VCaP (cell line): ENCODE results near the gene PRKCB.

Source experiments
- H3K27ac ChIP-seq: fragments of 450-650 bp; 2 replicates; pipeline ENCODE4 v1.5.1; 2017
- TF ChIP-seq, protein P1 (sequence below): fragments of 450-650 bp; conservative IDR thresholded peaks from 2 replicates; pipeline ENCODE4 v1.5.1; 2017; ENCODE audit warnings: mild to moderate bottlenecking, moderate library complexity

PRKCB gene

DNA sequence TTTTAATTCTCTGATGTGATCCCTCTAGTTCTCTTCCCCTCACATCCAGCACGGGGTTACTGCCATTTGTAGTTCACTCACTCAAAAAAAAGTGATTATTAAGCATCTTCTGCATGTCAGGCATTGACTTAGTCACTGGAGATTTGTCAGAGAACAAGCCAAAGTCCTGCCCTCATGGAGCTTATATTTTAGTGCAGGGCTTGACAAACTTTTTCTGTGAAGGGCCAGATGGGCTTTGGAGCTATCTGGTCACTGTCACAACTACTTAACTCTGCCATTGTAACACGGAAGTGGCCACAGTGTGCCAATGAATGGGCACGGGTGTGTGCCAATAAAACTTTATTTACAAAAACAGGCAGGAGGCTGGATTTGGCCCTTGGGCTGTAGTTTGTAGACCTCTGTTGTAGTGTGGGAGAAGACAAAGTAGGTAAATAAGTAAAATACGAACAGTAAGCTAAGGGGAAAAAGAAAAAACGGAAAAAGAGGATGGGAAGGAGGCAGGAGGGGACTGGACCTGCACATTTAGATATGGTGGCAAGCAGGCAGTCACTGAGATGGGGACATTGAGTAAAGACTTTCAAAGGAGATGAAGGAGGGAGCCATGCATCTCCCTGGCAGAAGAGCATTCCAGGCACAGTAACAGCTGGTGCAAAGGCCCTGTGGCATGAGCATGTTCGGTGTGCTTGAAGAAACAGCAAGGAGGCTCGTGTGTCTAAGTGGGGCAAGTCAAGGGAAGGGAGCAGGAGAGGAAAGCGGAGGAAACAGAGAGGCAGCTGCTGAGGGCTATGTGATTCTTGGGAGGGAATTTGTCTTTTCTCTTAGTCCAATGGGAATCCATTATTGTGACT is 217.5 kb downstream of the PRKCB start:
- no peak overlapping the region for H3K27ac ChIP-seq
- TF ChIP-seq, protein P1, sequence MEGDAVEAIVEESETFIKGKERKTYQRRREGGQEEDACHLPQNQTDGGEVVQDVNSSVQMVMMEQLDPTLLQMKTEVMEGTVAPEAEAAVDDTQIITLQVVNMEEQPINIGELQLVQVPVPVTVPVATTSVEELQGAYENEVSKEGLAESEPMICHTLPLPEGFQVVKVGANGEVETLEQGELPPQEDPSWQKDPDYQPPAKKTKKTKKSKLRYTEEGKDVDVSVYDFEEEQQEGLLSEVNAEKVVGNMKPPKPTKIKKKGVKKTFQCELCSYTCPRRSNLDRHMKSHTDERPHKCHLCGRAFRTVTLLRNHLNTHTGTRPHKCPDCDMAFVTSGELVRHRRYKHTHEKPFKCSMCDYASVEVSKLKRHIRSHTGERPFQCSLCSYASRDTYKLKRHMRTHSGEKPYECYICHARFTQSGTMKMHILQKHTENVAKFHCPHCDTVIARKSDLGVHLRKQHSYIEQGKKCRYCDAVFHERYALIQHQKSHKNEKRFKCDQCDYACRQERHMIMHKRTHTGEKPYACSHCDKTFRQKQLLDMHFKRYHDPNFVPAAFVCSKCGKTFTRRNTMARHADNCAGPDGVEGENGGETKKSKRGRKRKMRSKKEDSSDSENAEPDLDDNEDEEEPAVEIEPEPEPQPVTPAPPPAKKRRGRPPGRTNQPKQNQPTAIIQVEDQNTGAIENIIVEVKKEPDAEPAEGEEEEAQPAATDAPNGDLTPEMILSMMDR: no peak

DNA sequence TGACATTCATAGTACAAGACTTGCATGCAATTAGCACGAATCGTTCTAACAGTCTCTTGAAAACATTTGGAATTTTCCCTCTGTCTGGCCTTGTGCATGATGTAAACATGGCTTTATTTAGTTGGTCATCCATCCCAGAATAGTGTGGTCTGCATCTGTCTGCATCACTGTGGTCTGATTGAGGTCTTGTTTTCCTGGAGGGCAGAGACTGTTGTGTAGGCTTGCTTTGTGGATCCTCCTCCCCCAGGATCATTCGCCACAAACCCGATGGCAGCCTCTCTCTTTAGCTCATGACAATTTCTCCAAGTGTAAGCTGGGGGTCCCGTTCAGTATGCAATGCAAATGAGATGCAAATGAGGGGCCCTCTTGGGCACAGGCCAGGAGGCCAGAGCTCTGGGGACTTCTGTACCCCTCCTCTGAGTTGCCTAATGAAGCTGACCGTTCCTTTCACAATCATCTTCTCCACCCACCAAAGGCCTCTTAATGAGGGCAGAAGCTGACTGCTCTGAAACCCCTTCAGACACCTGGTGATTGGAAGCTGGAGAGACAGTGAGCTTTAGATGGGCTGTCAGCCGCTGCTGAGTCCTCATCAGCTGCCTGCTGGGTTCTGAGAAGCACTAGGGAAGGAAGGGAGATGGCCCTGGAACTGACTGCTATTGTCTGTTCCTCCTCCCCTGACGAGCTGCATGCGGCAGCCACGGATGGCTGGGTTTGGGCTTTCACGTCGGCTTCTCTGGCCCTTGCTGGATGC is 219.1 kb downstream of the PRKCB start:
- no peak overlapping the region for H3K27ac ChIP-seq
- TF ChIP-seq, protein P1: no peak

DNA sequence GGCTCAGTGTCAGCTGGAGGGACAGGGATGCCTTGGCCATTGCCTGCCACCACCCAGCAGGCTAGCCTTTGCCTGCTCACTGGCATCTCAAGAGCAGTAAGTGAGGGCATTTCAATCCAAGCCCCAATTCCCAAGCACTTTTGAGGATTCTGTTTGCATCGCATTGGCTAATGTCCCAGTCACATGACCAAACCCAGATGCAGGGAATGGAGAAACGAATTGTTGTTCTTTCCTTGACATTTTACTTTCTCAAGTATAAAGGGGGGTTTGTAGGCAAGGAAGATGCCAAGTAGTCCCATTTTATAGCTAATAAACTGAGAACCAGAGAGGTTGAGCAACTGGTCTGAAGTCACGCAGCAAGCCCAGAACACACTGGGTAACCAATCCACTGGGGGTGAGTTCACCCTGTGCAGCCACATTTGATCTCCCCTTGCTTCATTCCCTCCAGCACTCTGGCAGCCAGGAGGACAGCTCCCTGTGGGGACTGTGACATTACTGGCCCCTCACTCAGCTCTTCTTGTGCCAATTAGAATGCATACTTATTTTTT is 226.6 kb downstream of the PRKCB start:
- no peak overlapping the region for H3K27ac ChIP-seq
- TF ChIP-seq, protein P1: no peak

DNA sequence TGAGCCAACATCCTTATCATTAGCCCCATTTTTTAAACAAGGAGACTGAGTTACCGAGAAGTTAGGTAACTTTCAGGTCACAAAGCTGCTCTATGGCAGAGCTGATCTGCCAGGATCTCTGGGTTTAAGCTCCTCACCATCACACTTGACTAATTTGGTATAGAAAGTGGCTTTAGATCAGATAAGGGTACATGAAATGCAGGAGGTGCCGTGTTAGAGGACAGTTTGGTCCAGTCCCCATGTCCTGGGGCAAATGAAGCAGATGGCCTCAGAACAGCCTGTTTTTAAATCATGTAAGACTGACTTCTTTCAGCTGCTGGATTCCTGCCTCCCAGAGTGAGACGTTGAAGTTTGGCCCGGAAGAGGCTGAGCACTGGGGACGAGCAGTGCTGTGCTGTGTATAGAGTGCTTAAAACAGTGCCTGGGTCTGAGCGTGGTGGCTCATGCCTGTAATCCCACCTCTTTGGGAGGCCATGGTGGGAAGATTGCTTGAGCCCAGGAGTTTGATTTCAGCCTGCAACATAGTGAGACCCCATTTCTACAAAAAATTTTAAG is 233.3 kb downstream of the PRKCB start:
- TF ChIP-seq, protein P1: no peak
- H3K27ac ChIP-seq: no peak overlapping the region

DNA sequence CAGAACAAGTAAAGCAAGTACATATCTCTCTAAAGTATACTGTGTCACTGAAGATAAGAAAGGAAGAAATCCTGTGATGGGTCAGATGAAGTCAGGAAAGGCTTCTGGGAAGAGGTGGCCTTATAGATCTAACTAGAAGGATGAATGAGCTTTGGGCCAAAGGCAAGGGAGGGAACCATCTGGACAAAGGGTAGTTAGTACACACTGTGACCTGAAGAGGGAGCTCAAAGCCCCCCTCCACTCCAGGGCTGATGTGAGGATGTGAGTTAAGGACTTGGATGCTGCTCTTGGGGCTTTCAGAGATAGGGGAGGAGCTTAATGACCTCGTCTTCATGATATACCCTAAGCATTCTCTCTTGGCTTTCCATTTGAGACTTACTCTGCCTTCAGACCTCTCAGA is 235.1 kb downstream of the PRKCB start:
- H3K27ac ChIP-seq: no peak overlapping the region
- TF ChIP-seq, protein P1: no peak; the same call in 1 of the 2 replicates

DNA sequence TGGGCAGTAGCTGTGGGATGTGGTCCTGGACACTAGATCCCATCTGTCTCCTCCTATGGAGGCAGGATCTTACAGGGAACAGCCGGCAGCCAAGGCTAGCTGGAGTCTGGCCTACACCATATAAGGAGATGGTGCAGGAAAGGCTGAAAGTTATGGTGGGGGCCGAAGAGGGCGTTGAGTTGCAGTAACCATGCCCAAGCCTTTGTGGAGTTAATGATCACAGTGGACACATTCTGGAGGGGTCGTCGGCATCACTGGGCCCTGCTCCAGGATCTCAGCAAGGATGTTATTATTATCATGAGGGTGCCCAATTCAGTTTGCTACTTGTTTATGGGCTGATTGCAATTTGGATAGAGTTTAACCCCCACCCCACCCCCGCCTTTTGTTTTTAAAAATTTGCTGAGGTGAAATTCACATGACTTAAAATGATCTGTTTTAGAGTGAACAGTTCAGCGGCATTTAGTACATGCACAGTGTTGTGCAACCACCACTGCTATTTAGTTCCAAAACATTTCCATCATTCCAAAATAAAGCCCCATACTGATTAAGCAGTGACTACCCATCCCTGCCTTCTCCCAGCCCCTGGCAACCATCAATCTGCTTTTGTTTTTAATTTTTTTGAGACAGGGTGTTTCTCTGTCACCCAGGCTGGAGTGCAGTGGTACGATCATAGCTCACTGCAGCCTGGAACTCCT is 236.0 kb downstream of the PRKCB start:
- TF ChIP-seq, protein P1: no peak
- no peak overlapping the region for H3K27ac ChIP-seq
